T-cell (primary cell): ENCODE results near the gene FAM187B. TPM values are rescaled to one million over a fixed set of nuclear protein-coding genes. Genes with fewer than 3 reads are reported as not detected.

ENCODE experiments used
- ATAC-seq, 4 experiments: fragments of 200-7000 bp in 3 of 4; fragments of 150-1000 bp in 1 of 4; cut with Tn5 transposase; replicated peaks in 1 of 4; 1 replicate in 3 of 4; 2 replicates in 1 of 4; pipeline ENCODE4 v1.10.0; 2021; ENCODE audit warnings: moderate library complexity in 3 of 4, mild to moderate bottlenecking in 2 of 4, moderate number of reproducible peaks in 1 of 4
- CTCF ChIA-PET, 2 donors: fragments of 300-600 bp; sonication (Branson Sonifier 250); formaldehyde crosslinking; loops; one replicate each; lab custom pipeline; 2022; ENCODE audit warnings: antibody characterized with exemption in 2 of 2; lab: Charles Lee
- POLR2A ChIA-PET, 2 donors: fragments of 300-600 bp; sonication (Branson Sonifier 250); formaldehyde crosslinking; loops; one replicate each; lab custom pipeline; 2022; ENCODE audit warnings: antibody characterized with exemption in 2 of 2; lab: Charles Lee
- DNase-seq, 35 experiments: peaks; one replicate each; pipeline versions ENCODE4 v3.0.0 to v3.0.0-alpha.2; 2013 to 2023
- H3K27ac ChIP-seq: one replicate; pipeline ENCODE4 v1.5.1; 2013; ENCODE audit warnings: low read length
- H3K27me3 ChIP-seq, 2 experiments: replicated peaks in 1 of 2; 1 replicate in 1 of 2; 2 replicates in 1 of 2; pipeline versions ENCODE4 v1.6.1 to v1.7.0; 2013; ENCODE audit warnings: low read length in 1 of 2, mixed read lengths in 1 of 2; ENCODE audit not compliant: control insufficient read depth in 2 of 2, insufficient read depth in 2 of 2; ENCODE audit errors: extremely low read depth in 1 of 2
- H3K36me3 ChIP-seq, 2 donors: 1 replicate in 1 of 2; 2 replicates in 1 of 2; pipeline versions ENCODE4 v1.6.1 to v1.7.0; 2013; ENCODE audit warnings: low read length in 1 of 2; ENCODE audit not compliant: control insufficient read depth in 2 of 2, insufficient read depth in 1 of 2; ENCODE audit errors: extremely low read depth in 1 of 2
- H3K4me1 ChIP-seq, 2 experiments: 1 replicate in 1 of 2; 2 replicates in 1 of 2; pipeline versions ENCODE4 v1.6.1 to v1.7.0; 2013; ENCODE audit warnings: low read length in 2 of 2, mixed read lengths in 1 of 2; ENCODE audit not compliant: insufficient read depth in 2 of 2, control insufficient read depth in 1 of 2; ENCODE audit errors: extremely low read depth in 1 of 2
- H3K4me3 ChIP-seq, 2 donors: 1 replicate in 1 of 2; 2 replicates in 1 of 2; pipeline versions ENCODE4 v1.5.1 to v1.7.0; 2013; ENCODE audit warnings: mild to moderate bottlenecking in 2 of 2, low read length in 1 of 2, moderate library complexity in 1 of 2; ENCODE audit not compliant: control insufficient read depth in 1 of 2; ENCODE audit errors: extremely low read depth in 1 of 2
- H3K9me3 ChIP-seq: 2 replicates; pipeline ENCODE4 v1.7.0; 2013
- H3K27ac Mint-ChIP-seq, 2 donors: one replicate each; pipeline ENCODE4 v1.8.0; 2020 to 2021; ENCODE audit warnings: mild to moderate bottlenecking in 2 of 2, mixed read lengths in 2 of 2
- H3K27me3 Mint-ChIP-seq, 2 donors: one replicate each; pipeline ENCODE4 v1.8.0; 2021 to 2022; ENCODE audit warnings: mixed read lengths in 2 of 2
- H3K36me3 Mint-ChIP-seq: one replicate; pipeline ENCODE4 v1.8.0; 2021; ENCODE audit warnings: mixed read lengths
- H3K4me1 Mint-ChIP-seq, 3 donors: one replicate each; pipeline ENCODE4 v1.8.0; 2020 to 2022; ENCODE audit warnings: mixed read lengths in 3 of 3, mild to moderate bottlenecking in 1 of 3
- H3K4me3 Mint-ChIP-seq, 3 donors: one replicate each; pipeline ENCODE4 v1.8.0; 2020 to 2022; ENCODE audit warnings: mild to moderate bottlenecking in 3 of 3, mixed read lengths in 3 of 3, moderate library complexity in 3 of 3
- H3K9me3 Mint-ChIP-seq, 3 donors: one replicate each; pipeline ENCODE4 v1.8.0; 2020 to 2022; ENCODE audit warnings: mixed read lengths in 3 of 3
- WGBS: methylation state at CpG from one replicate; pipeline ENCODE4 v1.1.5; 2013; ENCODE audit warnings: missing lambda C conversion rate; ENCODE audit not compliant: insufficient coverage; 5-methylcytosine and 5-hydroxymethylcytosine counted together
- total RNA-seq, 35 experiments: library from RNA in 6 of 35; stranded (reverse) in 6 of 35; fragments of 120-200 nt in 1 of 35; gene quantifications; one replicate each; pipeline versions ENCODE4 v1.2.1 to v1.2.4 and lab custom pipeline; 2013 to 2026

Gene FAM187B
- total RNA-seq, 5 donors from 2014 or later (not counting 1 experiment from before 2014, with no cell fraction given) = not detected

DNA sequence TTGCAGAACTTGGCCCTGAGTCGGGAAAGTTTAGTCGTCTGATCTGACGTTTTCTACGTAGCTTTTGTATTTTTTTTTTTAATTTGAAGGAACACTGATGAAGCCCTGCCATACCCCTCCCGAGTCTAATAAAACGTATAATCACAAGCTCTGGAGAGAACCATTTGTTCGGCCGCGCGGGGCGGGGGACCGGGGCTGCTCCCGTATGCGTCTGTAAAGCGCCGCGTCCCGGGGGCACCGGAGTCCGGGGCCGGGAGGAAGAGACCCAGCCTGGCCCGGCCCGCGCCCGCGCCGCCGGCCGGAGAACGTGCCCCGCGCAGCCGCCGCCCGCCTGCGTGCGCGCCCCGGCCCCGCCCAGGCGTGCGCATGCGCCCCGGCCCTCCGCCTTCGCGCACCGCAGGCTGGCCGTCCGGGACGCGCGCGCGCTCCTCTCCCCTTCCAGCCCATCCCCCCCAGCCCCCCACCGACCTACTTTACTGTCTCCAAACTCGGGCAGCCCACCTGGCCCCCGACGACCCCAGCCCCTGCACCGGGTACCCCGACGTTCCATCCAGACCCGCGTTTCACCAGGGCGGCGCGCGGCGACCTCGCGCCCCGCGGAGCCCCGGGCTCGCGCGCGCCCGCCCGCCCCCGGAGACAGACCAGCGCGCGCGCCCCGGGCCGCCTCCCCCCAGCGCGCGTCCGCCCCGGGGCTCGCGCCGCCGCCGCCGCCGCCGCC is 39.4 kb upstream of the FAM187B start:
- Histone ChIP-seq H3K9me3 (no peaks in the 10 kb centered on the region), H3K36me3 (peaks cover 9 to 31% of the 10 kb centered on the region in 2 donors), H3K4me1 (peaks cover 5 to 46% of the 10 kb centered on the region in 2 experiments), H3K4me3 (peak overlapping the region; percentile 67), H3K27me3 (no peaks in the 10 kb centered on the region), H3K27ac (peak overlapping the region; percentile 70)
- Mint-ChIP-seq H3K36me3 (peaks cover 19% of the 10 kb centered on the region), H3K9me3 (no peaks in the 10 kb centered on the region), H3K4me3 (peak overlapping the region; percentile 87 to 94 (median 90)), H3K27me3 (no peaks in the 10 kb centered on the region), H3K27ac (peak overlapping the region; percentile 95 to 99), H3K4me1 (peaks cover 44 to 48% (median 46%) of the 10 kb centered on the region in 3 donors)
- peak; percentile 58 to 68 (median 62) for ATAC-seq
- POLR2A ChIA-PET = interaction anchor here (0.6 to 1.0 kb wide), 4 partner anchors 12 to 477 kb away, joined by 3 to 5 read pairs (median 4); no protein-coding TSS in a partner anchor
- CTCF ChIA-PET = interaction anchor here in 1 of 2 donors (0.6 kb wide), 1 partner anchor 125 kb away, joined by 6 read pairs; the partner anchor contains the start of gene FXYD7
- peak; percentile 39 to 92 (median 65) for DNase-seq
- WGBS = under 1% methylated on average over 80 of the region's 100 CpGs

DNA sequence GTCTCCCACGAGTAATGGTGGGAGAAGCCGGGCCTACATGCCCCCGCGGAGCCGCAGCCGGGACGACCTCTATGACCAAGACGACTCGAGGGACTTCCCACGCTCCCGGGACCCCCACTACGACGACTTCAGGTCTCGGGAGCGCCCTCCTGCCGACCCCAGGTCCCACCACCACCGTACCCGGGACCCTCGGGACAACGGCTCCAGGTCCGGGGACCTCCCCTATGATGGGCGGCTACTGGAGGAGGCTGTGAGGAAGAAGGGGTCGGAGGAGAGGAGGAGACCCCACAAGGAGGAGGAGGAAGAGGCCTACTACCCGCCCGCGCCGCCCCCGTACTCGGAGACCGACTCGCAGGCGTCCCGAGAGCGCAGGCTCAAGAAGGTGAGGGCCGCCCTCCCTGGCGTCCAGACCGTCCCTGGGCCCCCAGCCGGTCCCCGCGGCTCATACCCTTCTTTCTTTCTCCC is 38.8 kb upstream of the FAM187B start:
- Mint-ChIP-seq H3K27ac (peak overlapping the region; percentile 95 to 99), H3K4me1 (peaks cover 44 to 47% (median 46%) of the 10 kb centered on the region in 3 donors), H3K9me3 (no peaks in the 10 kb centered on the region), H3K36me3 (peaks cover 17% of the 10 kb centered on the region), H3K4me3 (peak overlapping the region; percentile 87 to 94 (median 90)), H3K27me3 (no peaks in the 10 kb centered on the region)
- H3K27ac ChIP-seq = peak overlapping the region; percentile 70
- no peaks in the 10 kb centered on the region for H3K9me3 ChIP-seq
- 0% methylated on average over 14 of the region's 40 CpGs for WGBS
- DNase-seq (peak in 14 of 35 experiments; percentile 10 to 48 (median 32)), ATAC-seq (peak in 3 of 4 experiments; percentile 8 to 12 (median 10))
- ChIA-PET CTCF (no interaction called here), POLR2A (interaction anchor here (0.6 to 1.0 kb wide), 2 partner anchors 33 to 65 kb away, joined by 3 to 5 read pairs; no protein-coding TSS in a partner anchor)
- peaks cover 6 to 27% of the 10 kb centered on the region in 2 donors for H3K36me3 ChIP-seq
- H3K4me3 ChIP-seq = peak overlapping the region; percentile 67
- no peaks in the 10 kb centered on the region for H3K27me3 ChIP-seq
- H3K4me1 ChIP-seq = peaks cover 5 to 46% of the 10 kb centered on the region in 2 experiments

DNA sequence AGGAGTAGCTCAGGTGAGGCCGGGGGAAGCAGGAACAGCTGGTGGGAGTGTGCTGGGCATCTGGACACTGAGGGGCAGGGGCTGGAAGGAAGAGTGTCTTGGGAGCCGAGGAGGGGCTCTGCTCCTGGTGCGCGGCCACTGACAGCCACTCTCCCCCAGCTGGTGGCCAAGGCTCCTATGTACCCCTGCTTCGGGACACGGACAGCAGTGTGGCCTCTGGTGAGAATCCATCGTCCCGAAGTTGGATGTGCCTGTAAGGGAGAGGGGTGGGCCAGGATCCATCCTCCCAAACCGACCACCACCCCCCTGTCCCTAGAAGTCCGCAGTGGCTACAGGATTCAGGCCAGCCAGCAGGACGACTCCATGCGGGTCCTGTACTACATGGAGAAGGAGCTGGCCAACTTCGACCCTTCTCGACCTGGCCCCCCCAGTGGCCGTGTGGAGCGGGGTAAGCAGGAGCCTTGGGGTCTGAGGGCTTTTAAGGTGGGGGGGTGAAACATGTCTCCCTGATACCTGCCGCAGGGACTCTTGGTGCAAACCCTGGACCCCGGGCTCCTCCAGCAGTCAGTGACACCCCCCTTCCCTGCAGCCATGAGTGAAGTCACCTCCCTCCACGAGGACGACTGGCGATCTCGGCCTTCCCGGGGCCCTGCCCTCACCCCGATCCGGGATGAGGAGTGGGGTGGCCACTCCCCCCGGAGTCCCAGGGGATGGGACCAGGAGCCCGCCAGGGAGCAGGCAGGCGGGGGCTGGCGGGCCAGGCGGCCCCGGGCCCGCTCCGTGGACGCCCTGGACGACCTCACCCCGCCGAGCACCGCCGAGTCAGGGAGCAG is 38.2 kb upstream of the FAM187B start:
- WGBS = 20% methylated on average over 17 of the region's 39 CpGs
- ChIA-PET POLR2A (no interaction called here), CTCF (no interaction called here)
- peaks cover 38 to 40% (median 40%) of the 10 kb centered on the region in 3 donors for H3K4me1 Mint-ChIP-seq
- peak in 1 of 35 experiments; percentile 26 for DNase-seq
- no peak for ATAC-seq
- Histone ChIP-seq H3K9me3 (no peaks in the 10 kb centered on the region), H3K36me3 (peaks cover 6 to 24% of the 10 kb centered on the region in 2 donors), H3K4me3 (peak overlapping the region; percentile 67), H3K27ac (peak overlapping the region; percentile 70), H3K27me3 (no peaks in the 10 kb centered on the region), H3K4me1 (peaks cover 5 to 48% of the 10 kb centered on the region in 2 experiments)
- H3K4me3 Mint-ChIP-seq = peak overlapping the region; percentile 87 to 94 (median 90)
- no peaks in the 10 kb centered on the region for H3K9me3 Mint-ChIP-seq
- no peaks in the 10 kb centered on the region for H3K27me3 Mint-ChIP-seq
- peak overlapping the region; percentile 95 to 99 for H3K27ac Mint-ChIP-seq
- peaks cover 11% of the 10 kb centered on the region for H3K36me3 Mint-ChIP-seq

DNA sequence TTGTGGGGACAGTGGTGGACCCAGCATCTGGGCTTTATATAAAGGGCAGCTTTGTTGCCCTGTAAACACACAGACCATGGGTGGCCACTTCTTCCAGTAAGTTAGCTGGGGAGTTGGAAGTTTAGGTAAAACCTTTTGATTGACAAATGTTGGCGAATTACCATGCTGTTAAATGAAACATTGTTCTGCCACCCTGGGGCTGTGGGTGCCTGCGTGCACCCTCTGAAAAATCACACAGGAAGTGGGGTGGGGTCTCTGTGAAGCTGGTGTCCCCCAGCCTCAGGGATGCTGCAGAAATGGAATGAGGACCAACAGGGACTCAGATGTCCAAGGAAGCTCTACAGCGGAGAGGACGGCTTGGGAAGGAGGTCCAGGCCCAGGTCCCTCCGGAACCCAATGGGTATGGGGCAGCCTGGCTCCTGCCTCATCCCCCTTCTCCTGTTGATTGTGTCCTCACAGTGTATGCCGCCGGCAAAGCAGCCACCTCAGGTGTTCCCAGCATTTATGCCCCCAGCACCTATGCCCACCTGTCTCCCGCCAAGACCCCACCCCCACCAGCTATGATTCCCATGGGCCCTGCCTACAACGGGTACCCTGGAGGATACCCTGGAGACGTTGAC is 37.5 kb upstream of the FAM187B start:
- H3K36me3 Mint-ChIP-seq = peaks cover 9% of the 10 kb centered on the region
- Histone ChIP-seq H3K9me3 (no peaks in the 10 kb centered on the region), H3K4me1 (peaks cover 5 to 43% of the 10 kb centered on the region in 2 experiments), H3K4me3 (no peak overlapping the region), H3K27me3 (no peaks in the 10 kb centered on the region), H3K36me3 (peaks cover 0 to 16% of the 10 kb centered on the region in 2 donors), H3K27ac (peak overlapping the region; percentile 23)
- WGBS = 86% methylated on average over 9 of the region's 10 CpGs
- no peaks in the 10 kb centered on the region for H3K27me3 Mint-ChIP-seq
- ATAC-seq (no peak), DNase-seq (peak in 1 of 35 experiments; percentile 23)
- H3K4me1 Mint-ChIP-seq = peaks cover 36 to 38% (median 38%) of the 10 kb centered on the region in 3 donors
- H3K9me3 Mint-ChIP-seq = no peaks in the 10 kb centered on the region
- ChIA-PET POLR2A (interaction anchor here in 1 of 2 donors (0.5 kb wide), 1 partner anchor 1402 kb away, joined by 3 read pairs; no protein-coding TSS in a partner anchor), CTCF (no interaction called here)
- H3K27ac Mint-ChIP-seq = peak overlapping the region; percentile 84 to 92
- H3K4me3 Mint-ChIP-seq = peak overlapping the region; percentile 66 to 94 (median 87)

DNA sequence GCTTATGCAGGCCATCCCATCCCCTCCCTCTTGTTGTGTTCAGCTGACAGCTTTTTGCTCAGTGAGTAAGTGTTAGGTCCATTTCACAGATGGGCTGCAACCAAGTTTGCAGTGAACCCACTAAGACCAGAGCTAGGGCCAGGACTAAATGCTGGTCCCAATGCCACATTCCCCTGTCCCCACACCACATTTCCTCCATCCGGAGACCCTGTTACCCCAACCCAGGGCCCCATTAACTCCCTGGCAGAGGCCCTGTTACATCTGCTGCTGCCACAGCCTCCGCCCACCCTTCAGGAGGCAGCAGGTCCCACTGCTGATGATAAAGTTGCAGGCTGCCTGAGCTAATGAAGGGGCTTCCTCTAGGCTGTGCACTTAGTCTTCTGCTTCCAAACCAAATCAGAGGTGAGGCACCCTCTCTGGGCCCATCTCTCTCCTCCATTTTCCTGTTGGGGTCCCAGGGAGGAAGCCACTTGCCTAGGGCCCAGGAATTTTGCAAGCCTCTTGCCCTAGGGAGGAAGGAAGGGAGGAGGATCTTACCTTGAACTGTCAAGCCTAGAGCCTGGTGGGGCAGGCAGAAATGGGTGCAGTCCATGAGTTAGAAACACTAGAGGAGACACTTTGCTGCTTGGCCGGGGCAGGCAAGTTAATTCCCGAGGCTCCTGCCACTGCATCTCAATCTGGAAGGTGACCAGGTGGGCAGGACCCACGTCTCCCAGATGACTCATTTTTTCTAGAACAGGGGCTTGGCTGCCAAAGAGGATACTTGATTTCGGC is 36.8 kb upstream of the FAM187B start:
- no peak overlapping the region for H3K27ac ChIP-seq
- peaks cover 0 to 10% of the 10 kb centered on the region in 2 donors for H3K36me3 ChIP-seq

More for the DNA sequence above, 36.8 kb upstream of the FAM187B start:
- H3K4me1 ChIP-seq = peaks cover 5 to 39% of the 10 kb centered on the region in 2 experiments
- Mint-ChIP-seq H3K4me3 (peak overlapping the region; percentile 66 to 94 (median 87)), H3K27ac (peak overlapping the region; percentile 84 to 92), H3K4me1 (peaks cover 32 to 34% (median 33%) of the 10 kb centered on the region in 3 donors), H3K27me3 (no peaks in the 10 kb centered on the region), H3K9me3 (no peaks in the 10 kb centered on the region), H3K36me3 (peaks cover 4% of the 10 kb centered on the region)
- no peak overlapping the region for H3K4me3 ChIP-seq
- H3K9me3 ChIP-seq = no peaks in the 10 kb centered on the region
- no peaks in the 10 kb centered on the region for H3K27me3 ChIP-seq
- 70% methylated on average over 5 of the region's 6 CpGs for WGBS
- ChIA-PET POLR2A (interaction anchor here in 1 of 2 donors (0.5 kb wide), 1 partner anchor 1402 kb away, joined by 3 read pairs; no protein-coding TSS in a partner anchor), CTCF (interaction anchor here in 1 of 2 donors (0.6 kb wide), 1 partner anchor 124 kb away, joined by 3 read pairs; no protein-coding TSS in a partner anchor)
- DNase-seq = peak in 2 of 35 experiments; percentile 5 to 21
- ATAC-seq = no peak
